HG03045 (cell line): ENCODE data around the gene HS6ST3.
"Not testable (repeated sequence)": the region's sequence is repeated elsewhere in the genome, so short reads cannot be mapped to it uniquely, and the experiment has no call there.

Experiments used
- ATAC-seq: cut with Tn5 transposase; IDR thresholded peaks from one replicate; pipeline ENCODE4 v1.9.1; 2021; ENCODE audit warnings: mild to moderate bottlenecking, moderate library complexity; ENCODE audit not compliant: unreplicated experiment

HS6ST3 gene

GRCh38 chr13:96524398-96525020 lies 434.6 kb downstream of the HS6ST3 start:
- not testable (repeated sequence) for ATAC-seq

GRCh38 chr13:96525715-96526114 lies 435.8 kb downstream of the HS6ST3 start:
- no peak for ATAC-seq

- no peak for ATAC-seq
Measured at GRCh38 chr13:96527497-96527896, 437.6 kb downstream of the HS6ST3 start.

GRCh38 chr13:96532804-96533203 lies 442.9 kb downstream of the HS6ST3 start:
- ATAC-seq, result no peak

GRCh38 chr13:96533408-96533807 lies 443.5 kb downstream of the HS6ST3 start:
- no peak for ATAC-seq

GRCh38 chr13:96539791-96540190 lies 449.9 kb downstream of the HS6ST3 start:
- ATAC-seq, result no peak

DNA sequence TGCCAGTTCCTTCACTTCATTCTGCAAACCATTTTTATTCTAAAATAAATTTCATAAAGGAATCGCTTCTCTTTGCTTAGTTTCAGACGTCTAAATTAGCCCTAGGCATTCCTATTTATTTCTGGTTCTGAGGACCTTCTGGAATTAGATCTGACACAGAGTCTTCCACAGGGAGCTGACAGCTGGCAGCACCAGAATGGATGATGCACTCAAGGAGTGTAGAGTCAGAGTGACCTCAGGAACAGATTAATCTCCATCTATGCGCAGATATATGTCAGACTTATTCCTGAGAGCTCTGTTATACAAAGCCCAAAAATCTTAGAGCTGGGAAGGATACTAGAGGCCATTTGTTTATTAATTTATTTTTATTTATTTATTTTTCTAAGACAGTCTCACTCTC lies 450.8 kb downstream of the HS6ST3 start:
- ATAC-seq, result no peak

GRCh38 chr13:96542986-96543385 lies 453.1 kb downstream of the HS6ST3 start:
- no peak for ATAC-seq

GRCh38 chr13:96544957-96545356 lies 455.1 kb downstream of the HS6ST3 start:
- no peak for ATAC-seq

- no peak for ATAC-seq
Measured at GRCh38 chr13:96546463-96546862, 456.6 kb downstream of the HS6ST3 start.

DNA sequence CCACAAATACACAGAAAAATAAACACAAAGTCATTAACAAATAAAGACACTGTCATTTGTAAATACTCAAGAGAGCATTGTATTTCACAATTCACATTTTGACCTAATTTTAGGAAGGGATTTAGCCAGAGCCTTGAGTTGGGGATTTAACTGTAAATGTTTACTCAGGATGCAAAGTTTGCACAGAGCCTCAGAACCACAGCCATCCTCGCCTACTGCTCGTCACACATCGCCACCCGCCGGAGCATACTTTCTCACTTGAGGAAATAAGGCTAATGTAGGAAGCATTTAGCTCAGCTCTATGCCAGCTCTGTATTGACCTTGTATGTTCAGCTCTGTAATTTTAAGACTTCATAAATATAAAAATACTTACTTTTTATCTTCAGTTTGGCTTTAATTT lies 461.6 kb downstream of the HS6ST3 start:
- ATAC-seq, result no peak

GRCh38 chr13:96552559-96552958 lies 462.7 kb downstream of the HS6ST3 start:
- ATAC-seq, result no peak

- no peak for ATAC-seq
Measured at GRCh38 chr13:96553796-96554195, 463.9 kb downstream of the HS6ST3 start.

GRCh38 chr13:96573563-96573962 lies 483.7 kb downstream of the HS6ST3 start:
- ATAC-seq, result no peak

GRCh38 chr13:96575423-96576320 lies 485.8 kb downstream of the HS6ST3 start:
- ATAC-seq, result no peak

GRCh38 chr13:96581741-96582140 lies 491.8 kb downstream of the HS6ST3 start:
- ATAC-seq, result no peak

GRCh38 chr13:96615252-96615651 lies 525.3 kb downstream of the HS6ST3 start:
- no peak for ATAC-seq

- no peak for ATAC-seq
Measured at GRCh38 chr13:96617528-96617927, 527.6 kb downstream of the HS6ST3 start.

- no peak for ATAC-seq
Measured at GRCh38 chr13:96621634-96622183, 531.8 kb downstream of the HS6ST3 start.

- no peak for ATAC-seq
Measured at GRCh38 chr13:96629331-96629730, 539.4 kb downstream of the HS6ST3 start.

- no peak for ATAC-seq
Measured at GRCh38 chr13:96632536-96633320, 542.8 kb downstream of the HS6ST3 start.
